HG03565 (cell line): ENCODE data around the gene NT5C1B.

Experiments used
- ATAC-seq: cut with Tn5 transposase; IDR thresholded peaks from one replicate; pipeline ENCODE4 v1.9.1; 2021; ENCODE audit warnings: mild to moderate bottlenecking, moderate library complexity; ENCODE audit not compliant: unreplicated experiment

NT5C1B gene

GRCh38 chr2:18518116-18519111 lies 71.0 kb downstream of the NT5C1B start:
- ATAC-seq: no peak

- no peak for ATAC-seq
Observed at GRCh38 chr2:18517386-18517785, 72.0 kb downstream of the NT5C1B start.

- no peak for ATAC-seq
Observed at GRCh38 chr2:18516112-18516511, 73.3 kb downstream of the NT5C1B start.

DNA sequence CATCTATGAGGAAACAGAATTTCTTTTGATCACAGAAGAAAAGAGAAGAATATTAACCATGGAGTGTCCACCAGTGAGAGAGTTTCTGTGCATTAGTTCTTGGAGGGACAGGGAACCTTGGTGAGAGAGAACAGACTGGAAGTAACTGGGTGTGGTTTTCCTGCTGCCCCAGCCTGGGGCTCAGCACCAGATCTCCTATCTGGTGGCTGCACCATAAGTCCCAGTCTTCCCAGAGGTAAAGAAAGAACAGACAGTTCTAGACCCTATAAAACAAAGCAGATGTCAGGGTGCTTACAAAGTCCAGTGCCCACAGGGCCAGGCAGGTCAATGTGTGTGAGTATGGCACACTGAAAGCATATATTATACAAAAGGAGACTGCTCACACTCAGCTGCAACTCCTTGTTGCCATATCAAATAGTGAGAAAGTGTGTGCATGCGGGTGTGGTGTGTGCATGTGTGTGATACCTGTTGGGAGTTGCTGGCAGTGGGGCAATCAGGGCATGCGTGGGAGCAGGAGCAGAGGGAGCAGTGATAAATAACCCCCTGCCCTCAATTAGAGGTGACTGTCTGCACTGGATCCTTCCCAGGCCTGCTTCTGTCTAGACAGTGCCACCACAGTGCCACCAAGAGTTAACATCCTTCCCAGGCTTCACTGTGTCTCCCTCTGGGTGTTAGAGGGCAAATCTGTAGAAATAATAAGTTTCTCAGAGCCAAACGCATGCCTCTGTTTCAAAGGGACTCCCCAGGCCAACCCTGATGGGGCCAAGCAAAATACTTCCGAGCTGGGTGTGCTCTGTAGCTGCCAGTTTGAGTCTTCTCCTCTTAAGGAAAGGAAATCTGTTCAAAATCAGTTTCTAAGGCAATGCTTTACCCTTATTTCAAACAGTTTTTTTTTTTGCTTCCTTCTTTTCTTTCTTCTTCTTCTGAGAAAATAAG lies 74.6 kb downstream of the NT5C1B start:
- ATAC-seq: no peak
